ENCODE measurements around the gene NEDD4L.
A peak's percentile ranks its signal among the peaks of the same experiment; 100 is the strongest.

NEDD4L gene

GRCh38 chr18:58132595-58133261 lies 88.7 kb downstream of the NEDD4L start:
- TF ChIP-seq CTCF (IDR thresholded peaks at IDR 0.05; ENCODE audit: control insufficient read depth, insufficient read depth, low read depth, low read length, missing control alignments) = no peak
- no peak overlapping the region for H3K4me3 ChIP-seq (ENCODE audit: control insufficient read depth, low read depth, low read length)
- DNase-seq (ENCODE audit: low read depth) = peak; percentile 34

GRCh38 chr18:58135183-58135641 lies 91.2 kb downstream of the NEDD4L start:
- no peak for TF ChIP-seq CTCF (IDR thresholded peaks at IDR 0.05; ENCODE audit: control insufficient read depth, insufficient read depth, low read depth, low read length, missing control alignments)
- DNase-seq (ENCODE audit: low read depth) = peak; percentile 92
- H3K4me3 ChIP-seq (ENCODE audit: control insufficient read depth, low read depth, low read length) = no peak overlapping the region

- peak; percentile 83 for TF ChIP-seq CTCF (IDR thresholded peaks at IDR 0.05; ENCODE audit: control insufficient read depth, insufficient read depth, low read depth, low read length, missing control alignments)
- DNase-seq (ENCODE audit: low read depth) = peak; percentile 24
- no peak overlapping the region for H3K4me3 ChIP-seq (ENCODE audit: control insufficient read depth, low read depth, low read length)
Measured at GRCh38 chr18:58135701-58136331, 91.8 kb downstream of the NEDD4L start.

GRCh38 chr18:58136879-58137278 lies 92.9 kb downstream of the NEDD4L start:
- no peak overlapping the region for H3K4me3 ChIP-seq (ENCODE audit: control insufficient read depth, low read depth, low read length)
- DNase-seq (ENCODE audit: low read depth) = no peak
- TF ChIP-seq CTCF (IDR thresholded peaks at IDR 0.05; ENCODE audit: control insufficient read depth, insufficient read depth, low read depth, low read length, missing control alignments) = no peak

GRCh38 chr18:58139459-58140386 lies 95.7 kb downstream of the NEDD4L start:
- H3K4me3 ChIP-seq (ENCODE audit: control insufficient read depth, low read depth, low read length) = no peak overlapping the region
- no peak for TF ChIP-seq CTCF (IDR thresholded peaks at IDR 0.05; ENCODE audit: control insufficient read depth, insufficient read depth, low read depth, low read length, missing control alignments)
- DNase-seq (ENCODE audit: low read depth) = no peak

Measured in AG09309 (cell line).